Mesenchymal stem cell (in vitro differentiated cells and primary cell): ENCODE results near the gene CCNJL.

Source experiments
- DNase-seq: peaks from one replicate; pipeline ENCODE4 v3.0.0-alpha.2; 2013
- H2AFZ ChIP-seq: one replicate; pipeline ENCODE4 v1.6.1; 2013; ENCODE audit warnings: low read depth, mild to moderate bottlenecking, control low read depth, inconsistent platforms, low read length, moderate library complexity
- H2AK5ac ChIP-seq: 2 replicates; pipeline ENCODE4 v1.6.1; 2013; ENCODE audit warnings: low read length, moderate library complexity, mild to moderate bottlenecking, inconsistent platforms; ENCODE audit not compliant: severe bottlenecking
- H2BK120ac ChIP-seq: one replicate; pipeline ENCODE4 v1.6.1; 2013; ENCODE audit warnings: low read depth, mild to moderate bottlenecking, inconsistent platforms, low read length, moderate library complexity
- H2BK12ac ChIP-seq, 2 experiments: one replicate each; pipeline ENCODE4 v1.6.1; 2013; ENCODE audit warnings: inconsistent platforms in 2 of 2, low read length in 2 of 2, mild to moderate bottlenecking in 2 of 2, moderate library complexity in 2 of 2, control low read depth in 1 of 2
- H2BK15ac ChIP-seq: one replicate; pipeline ENCODE4 v1.6.1; 2013; ENCODE audit warnings: mild to moderate bottlenecking, low read depth, inconsistent platforms; ENCODE audit not compliant: poor library complexity, severe bottlenecking
- H2BK5ac ChIP-seq: 2 replicates; pipeline ENCODE4 v1.6.1; 2013; ENCODE audit warnings: low read depth, mild to moderate bottlenecking, low read length, control low read depth, inconsistent platforms; ENCODE audit not compliant: poor library complexity, severe bottlenecking
- H3K14ac ChIP-seq, 2 experiments: one replicate each; pipeline ENCODE4 v1.6.1; 2013; ENCODE audit warnings: inconsistent platforms in 2 of 2, low read length in 2 of 2, control low read depth in 1 of 2, mild to moderate bottlenecking in 1 of 2, moderate library complexity in 1 of 2
- H3K18ac ChIP-seq, 2 experiments: one replicate each; pipeline ENCODE4 v1.6.1; 2013; ENCODE audit warnings: inconsistent platforms in 2 of 2, low read length in 2 of 2, control low read depth in 1 of 2, low read depth in 1 of 2, mild to moderate bottlenecking in 1 of 2
- H3K23ac ChIP-seq, 2 experiments: one replicate each; pipeline ENCODE4 v1.6.1; 2013; ENCODE audit warnings: inconsistent platforms in 2 of 2, low read length in 2 of 2, mild to moderate bottlenecking in 2 of 2, moderate library complexity in 2 of 2, control low read depth in 1 of 2
- H3K27ac ChIP-seq: 2 replicates; pipeline ENCODE4 v1.5.1; 2013; ENCODE audit warnings: mild to moderate bottlenecking, moderate library complexity, low read length, control low read depth, inconsistent platforms; ENCODE audit not compliant: poor library complexity, severe bottlenecking
- H3K27me3 ChIP-seq, 2 experiments: 2 replicates each; pipeline versions ENCODE4 v1.6.1 to v1.7.0; 2013; ENCODE audit warnings: low read length in 2 of 2, mild to moderate bottlenecking in 2 of 2, moderate library complexity in 2 of 2, control low read depth in 1 of 2, inconsistent platforms in 1 of 2; ENCODE audit not compliant: control insufficient read depth in 1 of 2, insufficient read depth in 1 of 2
- H3K36me3 ChIP-seq, 2 experiments: 2 replicates each; pipeline versions ENCODE4 v1.6.1 to v1.7.0; 2013; ENCODE audit warnings: low read length in 2 of 2, control low read depth in 1 of 2, inconsistent platforms in 1 of 2, low read depth in 1 of 2, mild to moderate bottlenecking in 1 of 2; ENCODE audit not compliant: insufficient read depth in 2 of 2, control insufficient read depth in 1 of 2
- H3K4ac ChIP-seq, 2 experiments: one replicate each; pipeline ENCODE4 v1.6.1; 2013; ENCODE audit warnings: inconsistent platforms in 2 of 2, low read length in 2 of 2, mild to moderate bottlenecking in 2 of 2, moderate library complexity in 2 of 2, control low read depth in 1 of 2, low read depth in 1 of 2
- H3K4me1 ChIP-seq: 2 replicates; pipeline ENCODE4 v1.6.1; 2013; ENCODE audit warnings: low read depth, low read length, control low read depth; ENCODE audit not compliant: control insufficient read depth, insufficient read depth
- H3K4me2 ChIP-seq: 2 replicates; pipeline ENCODE4 v1.6.1; 2013; ENCODE audit warnings: low read length, mild to moderate bottlenecking, inconsistent platforms; ENCODE audit not compliant: poor library complexity, severe bottlenecking
- H3K4me3 ChIP-seq, 2 experiments: 2 replicates each; pipeline versions ENCODE4 v1.5.1 to v1.7.0; 2013; ENCODE audit warnings: low read length in 2 of 2, mild to moderate bottlenecking in 2 of 2, control low read depth in 1 of 2, low read depth in 1 of 2; ENCODE audit not compliant: insufficient read depth in 1 of 2
- H3K79me1 ChIP-seq: replicated peaks from 2 replicates; pipeline ENCODE4 v1.6.1; 2013; ENCODE audit warnings: mild to moderate bottlenecking, control low read depth, low read length, inconsistent platforms; ENCODE audit not compliant: poor library complexity, severe bottlenecking
- H3K9ac ChIP-seq: 2 replicates; pipeline ENCODE4 v1.7.0; 2013; ENCODE audit warnings: mild to moderate bottlenecking, low read length, moderate library complexity
- H3K9me3 ChIP-seq: 2 replicates; pipeline ENCODE4 v1.7.0; 2013; ENCODE audit warnings: mild to moderate bottlenecking, low read length; ENCODE audit not compliant: control insufficient read depth
- H4K8ac ChIP-seq: one replicate; pipeline ENCODE4 v1.6.1; 2013; ENCODE audit warnings: inconsistent platforms, mild to moderate bottlenecking, low read length, moderate library complexity
- H4K91ac ChIP-seq: one replicate; pipeline ENCODE4 v1.6.1; 2013; ENCODE audit warnings: mild to moderate bottlenecking, low read length, inconsistent platforms
- WGBS: methylation state at CpG from one replicate; pipeline ENCODE4 v1.1.7; 2013; ENCODE audit warnings: mixed read lengths; 5-methylcytosine and 5-hydroxymethylcytosine counted together

The CCNJL gene

DNA sequence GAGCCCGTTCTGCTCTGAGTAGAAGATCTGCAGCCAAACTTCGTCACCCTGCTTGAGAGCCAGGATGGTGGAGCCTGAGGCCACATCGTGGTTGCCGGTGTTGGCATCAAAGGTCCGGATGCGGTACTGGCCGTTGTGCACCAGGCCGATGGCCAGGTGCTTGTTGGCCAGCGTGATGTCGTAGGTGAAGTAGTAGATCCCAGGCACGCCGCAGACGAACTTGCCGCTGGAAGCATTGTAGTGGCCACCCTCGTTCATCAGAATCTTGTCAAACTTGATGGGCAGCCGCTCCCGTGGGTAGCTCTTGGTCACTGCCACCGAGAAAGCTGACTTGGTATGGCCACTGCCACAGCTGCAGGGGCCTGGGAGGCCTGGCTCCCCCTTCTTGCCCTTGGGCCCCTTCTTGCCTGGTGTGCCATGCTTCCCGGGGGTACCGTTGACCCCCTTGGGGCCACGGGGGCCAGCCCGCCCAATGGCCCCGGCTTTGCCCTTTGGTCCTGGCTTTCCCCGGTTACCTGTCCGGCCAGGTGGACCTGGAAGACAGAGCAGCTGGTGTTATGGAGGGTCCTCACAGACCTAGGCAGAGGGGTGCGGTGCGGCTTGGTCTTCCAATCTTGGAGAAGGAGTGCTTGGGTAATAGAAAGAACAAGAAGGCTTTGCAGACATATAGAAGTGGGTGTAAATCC lies 37.0 kb upstream of the CCNJL start:
- Histone ChIP-seq H3K9me3 (no peaks in the 10 kb centered on the region), H3K27ac (no peak overlapping the region), H2BK12ac (no peak overlapping the region), H3K14ac (no peak overlapping the region), H3K36me3 (no peaks in the 10 kb centered on the region), H4K8ac (no peak overlapping the region), H3K4me1 (peaks cover 3% of the 10 kb centered on the region), H2BK5ac (no peak overlapping the region), H3K4me3 (no peak overlapping the region), H3K4ac (no peak overlapping the region), H3K27me3 (peaks cover 0 to 3% of the 10 kb centered on the region in 2 experiments), H4K91ac (peak overlapping the region; percentile 36), H2AK5ac (no peak overlapping the region), H3K9ac (no peak overlapping the region), H3K18ac (no peak overlapping the region), H2BK120ac (no peak overlapping the region), H2AFZ (no peak overlapping the region), H3K79me1 (no peaks in the 10 kb centered on the region), H3K23ac (no peak overlapping the region), H3K4me2 (no peak overlapping the region), H2BK15ac (no peak overlapping the region)
- 95% methylated on average over 27 of the region's 27 CpGs for WGBS
- no peak for DNase-seq

DNA sequence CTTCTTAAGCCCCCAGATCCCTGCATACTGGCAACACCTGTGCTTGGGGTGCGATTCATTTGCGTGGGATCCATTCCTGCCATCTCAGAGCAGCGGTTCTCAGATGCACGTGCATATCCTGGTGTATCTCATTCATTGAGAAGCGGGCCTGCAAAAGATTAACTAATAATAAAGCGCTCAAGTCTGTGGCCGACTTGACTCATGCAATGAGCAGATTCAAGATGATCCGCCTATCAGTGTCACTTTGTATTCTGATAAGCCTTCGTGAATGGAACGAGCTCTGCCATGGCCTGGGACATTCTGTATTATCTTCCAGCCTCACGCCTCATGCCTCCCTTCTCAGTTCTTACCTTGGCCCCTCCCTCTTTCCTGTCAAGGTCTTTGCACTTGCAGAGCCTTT lies 35.7 kb upstream of the CCNJL start:
- Histone ChIP-seq H2AFZ (no peak overlapping the region), H3K23ac (no peak overlapping the region), H3K27me3 (peaks cover 0 to 11% of the 10 kb centered on the region in 2 experiments), H3K18ac (no peak overlapping the region), H3K4me2 (no peak overlapping the region), H3K14ac (no peak overlapping the region), H2AK5ac (no peak overlapping the region), H3K4me1 (peaks cover 3% of the 10 kb centered on the region), H2BK120ac (no peak overlapping the region), H2BK15ac (no peak overlapping the region), H4K91ac (no peak overlapping the region), H2BK5ac (no peak overlapping the region), H3K9me3 (no peaks in the 10 kb centered on the region), H4K8ac (no peak overlapping the region), H3K4ac (no peak overlapping the region), H2BK12ac (no peak overlapping the region), H3K9ac (no peak overlapping the region), H3K27ac (no peak overlapping the region), H3K79me1 (no peaks in the 10 kb centered on the region), H3K4me3 (no peak overlapping the region), H3K36me3 (no peaks in the 10 kb centered on the region)
- WGBS: 92% methylated on average over 11 of the region's 11 CpGs
- DNase-seq: no peak

DNA sequence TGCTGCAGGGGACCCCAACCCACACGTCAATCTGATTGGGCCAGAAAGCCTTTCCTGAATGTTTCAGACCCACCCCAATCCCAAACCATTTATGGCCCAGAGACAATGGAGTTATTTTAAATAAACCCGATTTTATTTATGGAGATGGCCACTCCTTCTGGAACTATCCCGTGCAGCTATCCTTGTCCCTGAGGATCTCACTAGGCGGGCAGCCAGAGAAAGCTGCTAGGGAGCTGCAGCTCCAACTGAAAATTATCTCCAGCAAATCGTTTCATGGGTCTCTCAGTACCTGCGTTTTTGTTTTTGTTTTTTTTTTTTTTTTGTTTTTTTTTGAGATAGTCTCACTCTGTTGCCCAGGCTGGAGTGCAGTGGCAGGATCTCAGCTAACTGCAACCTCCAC lies 35.1 kb upstream of the CCNJL start:
- H3K4me1 ChIP-seq: peaks cover 4% of the 10 kb centered on the region
- H3K9me3 ChIP-seq: no peaks in the 10 kb centered on the region
- H4K91ac ChIP-seq: no peak overlapping the region
- no peak overlapping the region for H4K8ac ChIP-seq
- peaks cover 0 to 11% of the 10 kb centered on the region in 2 experiments for H3K27me3 ChIP-seq
- no peak overlapping the region for H3K9ac ChIP-seq
- no peak overlapping the region for H3K4me3 ChIP-seq
- no peak overlapping the region for H3K23ac ChIP-seq
- H3K14ac ChIP-seq: no peak overlapping the region
- H2BK12ac ChIP-seq: no peak overlapping the region
- 92% methylated on average over 6 of the region's 6 CpGs for WGBS
- no peak overlapping the region for H2BK120ac ChIP-seq
- no peak overlapping the region for H2AK5ac ChIP-seq
- no peaks in the 10 kb centered on the region for H3K36me3 ChIP-seq
- H2AFZ ChIP-seq: no peak overlapping the region
- H3K4ac ChIP-seq: no peak overlapping the region
- H3K27ac ChIP-seq: no peak overlapping the region
- no peak overlapping the region for H2BK15ac ChIP-seq
- H3K79me1 ChIP-seq: no peaks in the 10 kb centered on the region
- no peak for DNase-seq
- H3K4me2 ChIP-seq: no peak overlapping the region
- H2BK5ac ChIP-seq: no peak overlapping the region
- no peak overlapping the region for H3K18ac ChIP-seq

DNA sequence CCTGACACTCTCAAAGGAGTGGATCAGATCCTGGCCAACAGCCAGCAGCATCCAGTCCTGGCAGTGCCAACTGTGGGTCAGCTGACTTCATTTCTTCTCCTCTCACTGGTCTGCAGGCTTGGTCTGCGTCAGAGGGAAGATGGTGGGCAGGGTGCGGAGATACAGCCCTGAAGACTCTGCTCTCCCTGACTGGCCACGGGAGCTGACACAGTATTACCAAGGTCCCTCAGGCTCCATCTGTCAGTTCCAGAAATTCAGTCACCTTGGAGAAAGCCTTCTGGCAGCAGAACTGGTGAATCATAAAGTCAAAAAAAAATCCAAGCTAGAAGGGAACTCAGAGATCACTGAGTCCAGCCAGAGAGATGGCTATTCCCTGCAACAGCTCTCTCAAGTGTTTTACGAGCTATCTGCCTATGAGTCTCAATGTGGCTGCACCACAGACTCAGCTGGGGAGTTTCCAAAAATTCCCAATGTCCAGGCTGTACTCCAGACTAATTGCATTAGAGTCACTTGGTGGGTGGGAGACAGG lies 30.1 kb upstream of the CCNJL start:
- Histone ChIP-seq H3K14ac (no peak overlapping the region), H3K23ac (no peak overlapping the region), H2AK5ac (no peak overlapping the region), H4K8ac (no peak overlapping the region), H3K4me1 (peaks cover 6% of the 10 kb centered on the region), H4K91ac (no peak overlapping the region), H3K27ac (no peak overlapping the region), H3K4ac (no peak overlapping the region), H3K79me1 (no peaks in the 10 kb centered on the region), H3K18ac (no peak overlapping the region), H3K27me3 (peaks cover 0 to 11% of the 10 kb centered on the region in 2 experiments), H3K36me3 (no peaks in the 10 kb centered on the region), H2BK120ac (peak overlapping the region; percentile 8), H3K4me3 (no peak overlapping the region), H2AFZ (no peak overlapping the region), H3K9ac (no peak overlapping the region), H3K9me3 (no peaks in the 10 kb centered on the region), H3K4me2 (no peak overlapping the region), H2BK5ac (no peak overlapping the region), H2BK15ac (peak overlapping the region; percentile 74), H2BK12ac (peak overlapping the region; percentile 69 to 83)
- peak; percentile 70 for DNase-seq
- WGBS: 80% methylated on average over 4 of the region's 4 CpGs
